ENCODE measurements around the gene SPSB3. TPM values are rescaled to one million over a fixed set of nuclear protein-coding genes. Genes with fewer than 3 reads are reported as not detected.

The SPSB3 gene
- total and polyA plus RNA-seq, 4 donors = 27.7 to 60.5 (median 37.8) TPM

DNA sequence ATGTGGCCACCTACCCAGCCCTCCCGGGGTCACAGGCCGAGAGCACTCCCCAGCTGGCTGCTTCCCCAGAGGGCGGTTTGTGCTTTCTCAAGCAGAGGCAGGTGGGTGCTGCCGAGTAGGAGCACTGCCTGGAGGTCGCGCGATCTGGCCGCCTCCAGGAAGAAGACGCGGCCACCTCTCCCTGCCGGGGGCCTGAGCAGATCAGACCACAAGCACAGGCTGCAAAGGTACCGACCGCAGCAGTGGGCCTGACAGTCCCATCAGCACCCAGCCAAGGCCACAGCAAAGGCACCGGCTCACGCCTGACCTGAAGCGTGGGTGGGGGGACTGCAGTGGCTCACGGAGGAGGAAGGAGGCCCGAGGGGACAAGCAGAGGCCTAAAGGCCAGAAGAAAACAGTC lies 26.3 kb upstream of the SPSB3 start:
- peaks cover 13 to 27% (median 24%) of the 10 kb centered on the region in 4 donors for H3K36me3 ChIP-seq (ENCODE audit: control insufficient read depth in 4 of 4, insufficient read depth in 3 of 4, low read depth in 1 of 4, low read length in 3 of 4)
- WGBS = 75% methylated on average over 18 of the region's 18 CpGs
- peaks cover 0 to 13% (median 10%) of the 10 kb centered on the region in 4 donors for H3K4me1 ChIP-seq (ENCODE audit: control insufficient read depth in 4 of 4, insufficient read depth in 4 of 4, low read length in 3 of 4)
- H3K4me3 ChIP-seq (ENCODE audit: low read depth in 1 of 3, low read length in 3 of 3) = no peak overlapping the region
- H3K9ac ChIP-seq (ENCODE audit: low read depth in 1 of 2, low read length in 2 of 2) = no peak overlapping the region
- no peaks in the 10 kb centered on the region for H3K27me3 ChIP-seq (ENCODE audit: control insufficient read depth in 4 of 4, insufficient read depth in 4 of 4, low read length in 3 of 4)
- no peak overlapping the region for H3K27ac ChIP-seq (ENCODE audit: low read depth in 1 of 2, low read length in 2 of 2)
- TF ChIP-seq NR2F2 (IDR thresholded peaks at IDR 0.05) (no peak), RAD21 (IDR thresholded peaks at IDR 0.05) (no peak), RXRA (IDR thresholded peaks at IDR 0.05) (no peak), CTCF (IDR thresholded peaks at IDR 0.05; ENCODE audit: low read depth, low read length, missing input control) (no peak), TAF1 (conservative IDR thresholded peaks at IDR 0.05) (no peak), MAX (IDR thresholded peaks at IDR 0.05) (no peak), GABPA (IDR thresholded peaks at IDR 0.05 in 1 of 2, conservative IDR thresholded peaks at IDR 0.05 in 1 of 2) (no peak), HNF4G (IDR thresholded peaks at IDR 0.05) (no peak), REST (IDR thresholded peaks at IDR 0.05) (no peak)
- no peak for DNase-seq (ENCODE audit: low spot score)
- no peaks in the 10 kb centered on the region for H3K9me3 ChIP-seq (ENCODE audit: control insufficient read depth in 4 of 4, low read length in 3 of 4)

DNA sequence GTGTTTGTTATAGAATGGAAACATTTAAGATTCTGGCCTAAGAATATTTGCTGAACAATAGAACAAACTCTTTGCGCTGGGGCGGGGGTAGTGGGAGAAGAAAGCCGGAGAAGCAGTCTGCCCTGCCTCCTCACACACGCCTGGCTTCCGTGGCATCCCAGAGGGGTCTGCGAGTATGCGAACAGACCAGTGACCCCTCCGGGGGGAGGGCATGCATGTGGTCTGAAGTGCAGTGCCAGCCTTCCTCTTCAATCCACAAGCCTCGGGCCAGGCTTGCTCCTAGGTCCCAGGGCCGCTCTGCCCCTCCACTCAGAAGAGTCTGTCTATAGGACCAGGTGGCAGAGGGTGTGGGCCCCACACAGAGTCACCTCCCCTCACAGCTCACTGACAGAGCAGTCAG lies 25.3 kb upstream of the SPSB3 start:
- Histone ChIP-seq H3K4me1 (ENCODE audit: control insufficient read depth in 4 of 4, insufficient read depth in 4 of 4, low read length in 3 of 4) (peaks cover 0 to 4% (median 1%) of the 10 kb centered on the region in 4 donors), H3K27me3 (ENCODE audit: control insufficient read depth in 4 of 4, insufficient read depth in 4 of 4, low read length in 3 of 4) (no peaks in the 10 kb centered on the region), H3K27ac (ENCODE audit: low read depth in 1 of 2, low read length in 2 of 2) (no peak overlapping the region), H3K4me3 (ENCODE audit: low read depth in 1 of 3, low read length in 3 of 3) (no peak overlapping the region), H3K9me3 (ENCODE audit: control insufficient read depth in 4 of 4, low read length in 3 of 4) (no peaks in the 10 kb centered on the region), H3K9ac (ENCODE audit: low read depth in 1 of 2, low read length in 2 of 2) (no peak overlapping the region), H3K36me3 (ENCODE audit: control insufficient read depth in 4 of 4, insufficient read depth in 3 of 4, low read depth in 1 of 4, low read length in 3 of 4) (peaks cover 13 to 24% (median 23%) of the 10 kb centered on the region in 4 donors)
- WGBS = 88% methylated on average over 10 of the region's 10 CpGs
- TF ChIP-seq, protein P1, sequence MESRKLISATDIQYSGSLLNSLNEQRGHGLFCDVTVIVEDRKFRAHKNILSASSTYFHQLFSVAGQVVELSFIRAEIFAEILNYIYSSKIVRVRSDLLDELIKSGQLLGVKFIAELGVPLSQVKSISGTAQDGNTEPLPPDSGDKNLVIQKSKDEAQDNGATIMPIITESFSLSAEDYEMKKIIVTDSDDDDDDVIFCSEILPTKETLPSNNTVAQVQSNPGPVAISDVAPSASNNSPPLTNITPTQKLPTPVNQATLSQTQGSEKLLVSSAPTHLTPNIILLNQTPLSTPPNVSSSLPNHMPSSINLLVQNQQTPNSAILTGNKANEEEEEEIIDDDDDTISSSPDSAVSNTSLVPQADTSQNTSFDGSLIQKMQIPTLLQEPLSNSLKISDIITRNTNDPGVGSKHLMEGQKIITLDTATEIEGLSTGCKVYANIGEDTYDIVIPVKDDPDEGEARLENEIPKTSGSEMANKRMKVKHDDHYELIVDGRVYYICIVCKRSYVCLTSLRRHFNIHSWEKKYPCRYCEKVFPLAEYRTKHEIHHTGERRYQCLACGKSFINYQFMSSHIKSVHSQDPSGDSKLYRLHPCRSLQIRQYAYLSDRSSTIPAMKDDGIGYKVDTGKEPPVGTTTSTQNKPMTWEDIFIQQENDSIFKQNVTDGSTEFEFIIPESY (IDR thresholded peaks at IDR 0.05) = no peak
- DNase-seq (ENCODE audit: low spot score) = no peak

Measured in liver (tissue), 9 donors.